T-cell (primary cell): ENCODE data around the gene OR52R1. TPM values are rescaled to one million over a fixed set of nuclear protein-coding genes. Genes with fewer than 3 reads are reported as not detected.

Experiments
- ATAC-seq, 4 experiments: fragments of 200-7000 bp in 3 of 4; fragments of 150-1000 bp in 1 of 4; cut with Tn5 transposase; replicated peaks in 1 of 4; 1 replicate in 3 of 4; 2 replicates in 1 of 4; pipeline ENCODE4 v1.10.0; 2021; ENCODE audit warnings: moderate library complexity in 3 of 4, mild to moderate bottlenecking in 2 of 4, moderate number of reproducible peaks in 1 of 4
- CTCF ChIA-PET, 2 donors: fragments of 300-600 bp; sonication (Branson Sonifier 250); formaldehyde crosslinking; loops; one replicate each; lab custom pipeline; 2022; ENCODE audit warnings: antibody characterized with exemption in 2 of 2; lab: Charles Lee
- POLR2A ChIA-PET, 2 donors: fragments of 300-600 bp; sonication (Branson Sonifier 250); formaldehyde crosslinking; loops; one replicate each; lab custom pipeline; 2022; ENCODE audit warnings: antibody characterized with exemption in 2 of 2; lab: Charles Lee
- DNase-seq, 35 experiments: peaks; one replicate each; pipeline versions ENCODE4 v3.0.0 to v3.0.0-alpha.2; 2013 to 2023
- H3K27ac ChIP-seq: one replicate; pipeline ENCODE4 v1.5.1; 2013; ENCODE audit warnings: low read length
- H3K27me3 ChIP-seq, 2 experiments: replicated peaks in 1 of 2; 1 replicate in 1 of 2; 2 replicates in 1 of 2; pipeline versions ENCODE4 v1.6.1 to v1.7.0; 2013; ENCODE audit warnings: low read length in 1 of 2, mixed read lengths in 1 of 2; ENCODE audit not compliant: control insufficient read depth in 2 of 2, insufficient read depth in 2 of 2; ENCODE audit errors: extremely low read depth in 1 of 2
- H3K36me3 ChIP-seq, 2 donors: 1 replicate in 1 of 2; 2 replicates in 1 of 2; pipeline versions ENCODE4 v1.6.1 to v1.7.0; 2013; ENCODE audit warnings: low read length in 1 of 2; ENCODE audit not compliant: control insufficient read depth in 2 of 2, insufficient read depth in 1 of 2; ENCODE audit errors: extremely low read depth in 1 of 2
- H3K4me1 ChIP-seq, 2 experiments: 1 replicate in 1 of 2; 2 replicates in 1 of 2; pipeline versions ENCODE4 v1.6.1 to v1.7.0; 2013; ENCODE audit warnings: low read length in 2 of 2, mixed read lengths in 1 of 2; ENCODE audit not compliant: insufficient read depth in 2 of 2, control insufficient read depth in 1 of 2; ENCODE audit errors: extremely low read depth in 1 of 2
- H3K4me3 ChIP-seq, 2 donors: 1 replicate in 1 of 2; 2 replicates in 1 of 2; pipeline versions ENCODE4 v1.5.1 to v1.7.0; 2013; ENCODE audit warnings: mild to moderate bottlenecking in 2 of 2, low read length in 1 of 2, moderate library complexity in 1 of 2; ENCODE audit not compliant: control insufficient read depth in 1 of 2; ENCODE audit errors: extremely low read depth in 1 of 2
- H3K9me3 ChIP-seq: 2 replicates; pipeline ENCODE4 v1.7.0; 2013
- H3K27ac Mint-ChIP-seq, 2 donors: one replicate each; pipeline ENCODE4 v1.8.0; 2020 to 2021; ENCODE audit warnings: mild to moderate bottlenecking in 2 of 2, mixed read lengths in 2 of 2
- H3K27me3 Mint-ChIP-seq, 2 donors: one replicate each; pipeline ENCODE4 v1.8.0; 2021 to 2022; ENCODE audit warnings: mixed read lengths in 2 of 2
- H3K36me3 Mint-ChIP-seq: one replicate; pipeline ENCODE4 v1.8.0; 2021; ENCODE audit warnings: mixed read lengths
- H3K4me1 Mint-ChIP-seq, 3 donors: one replicate each; pipeline ENCODE4 v1.8.0; 2020 to 2022; ENCODE audit warnings: mixed read lengths in 3 of 3, mild to moderate bottlenecking in 1 of 3
- H3K4me3 Mint-ChIP-seq, 3 donors: one replicate each; pipeline ENCODE4 v1.8.0; 2020 to 2022; ENCODE audit warnings: mild to moderate bottlenecking in 3 of 3, mixed read lengths in 3 of 3, moderate library complexity in 3 of 3
- H3K9me3 Mint-ChIP-seq, 3 donors: one replicate each; pipeline ENCODE4 v1.8.0; 2020 to 2022; ENCODE audit warnings: mixed read lengths in 3 of 3
- WGBS: methylation state at CpG from one replicate; pipeline ENCODE4 v1.1.5; 2013; ENCODE audit warnings: missing lambda C conversion rate; ENCODE audit not compliant: insufficient coverage; 5-methylcytosine and 5-hydroxymethylcytosine counted together
- total RNA-seq, 35 experiments: library from RNA in 6 of 35; stranded (reverse) in 6 of 35; fragments of 120-200 nt in 1 of 35; gene quantifications; one replicate each; pipeline versions ENCODE4 v1.2.1 to v1.2.4 and lab custom pipeline; 2013 to 2026

The OR52R1 gene
- total RNA-seq, result not detected
- total RNA-seq (2013), result not detected
- 0 to 0.06 (median 0) reads per million in 29 experiments for total RNA-seq (lab: John Stamatoyannopoulos, UW)

DNA sequence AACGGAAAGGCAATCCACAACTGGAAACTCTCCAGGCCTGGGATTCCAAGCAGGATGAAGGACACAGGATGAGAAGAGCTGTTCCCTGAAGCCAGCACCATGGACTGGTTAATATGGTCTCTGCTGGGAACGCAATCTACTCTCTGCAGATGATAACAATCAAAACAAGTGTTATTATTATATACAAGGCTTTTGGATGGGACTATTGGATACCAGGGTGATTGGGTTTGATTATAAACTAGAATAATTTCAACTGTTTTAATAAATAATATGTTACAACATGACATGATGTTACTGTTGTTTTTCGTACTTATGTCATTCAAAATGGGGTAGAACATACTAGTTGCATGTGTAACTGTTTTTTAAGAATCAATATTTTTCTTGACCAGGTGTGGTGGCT is at the start of gene OR52R1:
Gene OR52R1 (minus strand): TSS at position 101 of the 400 bp plus-strand sequence. CDS start 0 bp downstream, at position 101.
- no peak for ATAC-seq

DNA sequence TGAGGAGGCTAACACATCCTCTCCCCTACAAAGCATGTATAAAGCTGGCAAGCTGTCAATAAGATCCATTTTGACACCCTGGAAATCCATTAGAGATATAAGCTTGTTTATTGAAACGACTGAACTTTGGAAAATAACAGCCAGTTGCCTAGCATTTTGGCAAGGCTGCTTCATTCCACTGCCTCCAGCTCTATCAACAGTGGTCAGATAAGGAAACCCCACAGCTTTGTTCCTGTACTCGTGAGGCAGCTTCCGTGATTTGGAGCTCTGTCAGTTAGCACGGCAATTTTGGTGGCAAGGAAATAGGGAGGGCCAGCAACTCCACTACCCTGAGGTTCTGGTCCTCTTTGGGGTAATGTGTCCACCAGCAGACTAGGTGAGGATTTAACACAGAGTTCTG is 46.9 kb upstream of the OR52R1 start:
- H3K4me3 ChIP-seq, result no peak overlapping the region
- Mint-ChIP-seq H3K36me3 (no peaks in the 10 kb centered on the region), H3K4me1 (no peaks in the 10 kb centered on the region), H3K27me3 (peaks cover 10 to 13% of the 10 kb centered on the region in 2 donors), H3K9me3 (no peaks in the 10 kb centered on the region), H3K27ac (no peak overlapping the region), H3K4me3 (no peak overlapping the region)
- CTCF ChIA-PET, result no interaction called here
- DNase-seq, result no peak
- H3K27ac ChIP-seq, result no peak overlapping the region
- POLR2A ChIA-PET, result no interaction called here
- WGBS, result 40% methylated on average over 2 of the region's 4 CpGs
- no peaks in the 10 kb centered on the region for H3K36me3 ChIP-seq
- H3K4me1 ChIP-seq, result no peaks in the 10 kb centered on the region
- no peak for ATAC-seq
- peaks cover 0 to 11% of the 10 kb centered on the region in 2 experiments for H3K27me3 ChIP-seq
- H3K9me3 ChIP-seq, result no peaks in the 10 kb centered on the region

More for the DNA sequence above, at the start of gene OR52R1:
- no peaks in the 10 kb centered on the region for H3K36me3 ChIP-seq
- no peak within 1 kb of the TSS for H3K4me3 ChIP-seq
- CTCF ChIA-PET, result no interaction called here
- POLR2A ChIA-PET, result no interaction called here
- H3K9me3 ChIP-seq, result no peaks in the 10 kb centered on the region
- Mint-ChIP-seq H3K27me3 (peaks cover 0 to 8% of the 10 kb centered on the region in 2 donors), H3K9me3 (peaks cover 0 to 10% (median 0%) of the 10 kb centered on the region in 3 donors), H3K4me3 (no peak within 1 kb of the TSS), H3K27ac (no peak within 1 kb of the TSS), H3K4me1 (no peaks in the 10 kb centered on the region), H3K36me3 (no peaks in the 10 kb centered on the region)
- no peak for DNase-seq
- no CpG with 5 or more reads among the region's 3 CpGs for WGBS
- no peaks in the 10 kb centered on the region for H3K4me1 ChIP-seq
- peaks cover 0 to 5% of the 10 kb centered on the region in 2 experiments for H3K27me3 ChIP-seq
- H3K27ac ChIP-seq, result no peak within 1 kb of the TSS

DNA sequence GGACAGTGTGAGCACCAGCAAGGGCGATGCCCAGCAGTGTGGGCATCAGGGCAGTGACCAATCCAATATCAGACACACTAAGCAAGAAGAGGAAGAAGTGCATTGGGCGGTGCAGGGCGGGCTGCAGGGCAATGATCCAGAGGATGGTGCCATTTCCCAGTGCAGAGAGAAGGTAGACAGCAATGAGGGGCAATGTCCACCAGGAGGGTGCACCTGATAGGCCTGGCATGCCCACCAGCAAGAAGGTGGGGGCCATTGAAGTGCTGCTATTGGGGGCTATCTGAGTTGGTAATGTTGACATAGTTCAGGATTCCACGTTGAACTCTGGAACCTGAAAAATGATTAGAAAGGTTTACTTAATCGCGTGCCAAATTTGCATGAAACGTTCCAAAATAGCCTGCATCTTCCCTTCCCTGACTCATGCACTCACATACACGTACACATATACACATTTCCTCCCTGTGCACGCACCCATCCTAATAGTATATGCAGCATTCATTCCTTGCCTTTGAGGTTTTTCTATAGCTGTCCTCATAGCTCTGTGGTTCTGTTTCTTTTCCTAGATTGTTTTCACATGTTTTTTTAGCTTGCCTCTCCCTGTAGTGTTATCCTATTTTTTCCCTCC is 44.8 kb upstream of the OR52R1 start, which contains the start of gene OR51S1:
Gene OR51S1 (minus strand): TSS at position 301 of the 625 bp plus-strand sequence. CDS start 0 bp downstream, at position 301.
- ChIA-PET CTCF (no interaction called here), POLR2A (no interaction called here)
- Mint-ChIP-seq H3K4me3 (no peak within 1 kb of the TSS), H3K4me1 (no peaks in the 10 kb centered on the region), H3K36me3 (no peaks in the 10 kb centered on the region), H3K9me3 (no peaks in the 10 kb centered on the region), H3K27me3 (peaks cover 10 to 13% of the 10 kb centered on the region in 2 donors), H3K27ac (no peak within 1 kb of the TSS)
- WGBS, result 75% methylated on average over 7 of the region's 9 CpGs
- Histone ChIP-seq H3K9me3 (no peaks in the 10 kb centered on the region), H3K27me3 (peaks cover 0 to 6% of the 10 kb centered on the region in 2 experiments), H3K36me3 (no peaks in the 10 kb centered on the region), H3K4me3 (no peak within 1 kb of the TSS), H3K4me1 (no peaks in the 10 kb centered on the region), H3K27ac (no peak within 1 kb of the TSS)
- DNase-seq (no peak), ATAC-seq (no peak)

GRCh38 chr11:4839851-4840549 is 35.8 kb upstream of the OR52R1 start:
- H3K9me3 Mint-ChIP-seq, result peaks cover 0 to 7% (median 0%) of the 10 kb centered on the region in 3 donors
- Histone ChIP-seq H3K9me3 (no peaks in the 10 kb centered on the region), H3K27ac (no peak overlapping the region), H3K36me3 (no peaks in the 10 kb centered on the region), H3K4me1 (no peaks in the 10 kb centered on the region), H3K27me3 (peaks cover 0 to 4% of the 10 kb centered on the region in 2 experiments), H3K4me3 (no peak overlapping the region)
- ATAC-seq (no peak), DNase-seq (no peak)
- H3K4me3 Mint-ChIP-seq, result no peak overlapping the region
- H3K27me3 Mint-ChIP-seq, result peaks cover 5 to 8% of the 10 kb centered on the region in 2 donors
- no peak overlapping the region for H3K27ac Mint-ChIP-seq
- POLR2A ChIA-PET, result no interaction called here
- H3K4me1 Mint-ChIP-seq, result no peaks in the 10 kb centered on the region
- CTCF ChIA-PET, result no interaction called here
- WGBS, result 93% methylated on average over 1 of the region's 2 CpGs
- H3K36me3 Mint-ChIP-seq, result no peaks in the 10 kb centered on the region

DNA sequence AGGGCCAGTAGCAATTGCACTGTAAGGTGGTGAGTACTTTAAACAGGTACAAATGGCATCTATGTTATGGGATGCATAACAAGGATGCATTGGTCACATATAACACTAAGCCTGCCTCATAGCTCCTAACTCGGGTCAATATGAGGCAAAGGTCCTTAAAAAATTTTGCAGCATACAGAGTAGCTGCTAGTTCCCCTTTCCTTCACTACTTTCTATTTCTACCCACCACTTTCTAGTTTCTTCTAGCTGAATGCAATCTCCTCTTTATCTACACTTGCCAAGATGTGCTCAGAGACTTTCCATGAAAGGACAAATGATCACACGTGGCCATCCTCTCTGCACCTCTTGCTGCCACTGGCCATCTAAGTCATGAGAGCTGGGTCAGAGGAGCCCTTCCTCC is 26.7 kb upstream of the OR52R1 start:
- no peaks in the 10 kb centered on the region for H3K36me3 Mint-ChIP-seq
- no peaks in the 10 kb centered on the region for H3K9me3 Mint-ChIP-seq
- POLR2A ChIA-PET, result no interaction called here
- H3K27me3 Mint-ChIP-seq, result peaks cover 1 to 11% of the 10 kb centered on the region in 2 donors
- no peak for ATAC-seq
- no peak overlapping the region for H3K27ac Mint-ChIP-seq
- Histone ChIP-seq H3K4me1 (no peaks in the 10 kb centered on the region), H3K27ac (no peak overlapping the region), H3K27me3 (no peaks in the 10 kb centered on the region), H3K9me3 (no peaks in the 10 kb centered on the region), H3K36me3 (no peaks in the 10 kb centered on the region), H3K4me3 (no peak overlapping the region)
- no peak for DNase-seq
- CTCF ChIA-PET, result no interaction called here
- H3K4me3 Mint-ChIP-seq, result no peak overlapping the region
- no peaks in the 10 kb centered on the region for H3K4me1 Mint-ChIP-seq
- WGBS, result 17% methylated on average over 2 of the region's 2 CpGs

DNA sequence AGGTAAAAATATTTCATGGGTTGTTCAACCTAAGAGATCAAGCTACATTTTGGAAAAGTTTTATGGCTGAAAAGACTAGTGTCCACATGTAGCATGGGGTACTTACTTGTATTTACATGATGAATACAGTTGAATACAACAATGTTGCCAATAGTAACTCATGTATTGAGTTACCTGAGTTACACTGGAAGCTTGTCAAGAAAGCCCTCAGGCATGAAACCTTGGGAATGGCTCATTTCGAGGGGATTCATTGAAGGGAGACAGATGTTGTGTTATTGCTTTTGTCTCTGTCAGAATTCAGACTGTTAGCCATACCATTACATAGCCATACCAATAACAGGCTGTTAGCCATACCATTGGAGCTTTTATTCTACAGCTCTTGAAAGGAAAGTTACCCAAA is 26.2 kb upstream of the OR52R1 start:
- Mint-ChIP-seq H3K4me1 (no peaks in the 10 kb centered on the region), H3K27me3 (peaks cover under 1 to 14% of the 10 kb centered on the region in 2 donors), H3K4me3 (no peak overlapping the region), H3K27ac (no peak overlapping the region), H3K9me3 (no peaks in the 10 kb centered on the region), H3K36me3 (no peaks in the 10 kb centered on the region)
- Histone ChIP-seq H3K27ac (no peak overlapping the region), H3K9me3 (no peaks in the 10 kb centered on the region), H3K4me1 (no peaks in the 10 kb centered on the region), H3K4me3 (no peak overlapping the region), H3K36me3 (no peaks in the 10 kb centered on the region), H3K27me3 (no peaks in the 10 kb centered on the region)
- ChIA-PET POLR2A (no interaction called here), CTCF (no interaction called here)
- no peak for ATAC-seq
- WGBS, result no CpG with 5 or more reads among the region's 1 CpG
- no peak for DNase-seq
